Loucy (cell line): ENCODE measurements around the gene NEU4.

Experiments
- H2AFZ ChIP-seq: fragments of 200-600 bp; sonication (generic); 2 replicates; pipeline ENCODE4 v1.6.0; 2016; ENCODE audit warnings: antibody characterized with exemption, mild to moderate bottlenecking, low read length, moderate library complexity
- H3F3A ChIP-seq: fragments of 200-600 bp; 2 replicates; pipeline ENCODE4 v1.6.0; 2016; ENCODE audit warnings: antibody characterized with exemption, low read depth, mild to moderate bottlenecking
- H3K27me3 ChIP-seq: fragments of 200-600 bp; sonication (generic); 2 replicates; pipeline ENCODE4 v1.6.1; 2014; ENCODE audit warnings: low read length, mild to moderate bottlenecking; ENCODE audit not compliant: insufficient read depth, poor library complexity, severe bottlenecking
- H3K36me3 ChIP-seq: fragments of 200-600 bp; sonication (generic); 2 replicates; pipeline ENCODE4 v1.6.1; 2016; ENCODE audit warnings: low read length; ENCODE audit not compliant: insufficient read depth
- H3K4me1 ChIP-seq: fragments of 200-600 bp; sonication (generic); 2 replicates; pipeline ENCODE4 v1.5.1; 2014; ENCODE audit warnings: low read length, mild to moderate bottlenecking; ENCODE audit not compliant: insufficient read depth, poor library complexity, severe bottlenecking
- H3K4me2 ChIP-seq: fragments of 200-600 bp; sonication (generic); 2 replicates; pipeline ENCODE4 v1.6.0; 2014; ENCODE audit warnings: antibody characterized with exemption, low read length, low read depth, mild to moderate bottlenecking; ENCODE audit not compliant: poor library complexity, severe bottlenecking
- H3K4me3 ChIP-seq: fragments of 200-600 bp; sonication (generic); 2 replicates; pipeline ENCODE4 v1.5.1; 2014; ENCODE audit warnings: low read length, mild to moderate bottlenecking, mixed read lengths; ENCODE audit not compliant: poor library complexity, severe bottlenecking
- H3K79me2 ChIP-seq: fragments of 200-600 bp; sonication (generic); 2 replicates; pipeline ENCODE4 v1.6.1; 2014; ENCODE audit warnings: low read length; ENCODE audit not compliant: insufficient read depth
- H3K9ac ChIP-seq: fragments of 200-600 bp; sonication (generic); 2 replicates; pipeline ENCODE4 v1.6.0; 2014; ENCODE audit warnings: mild to moderate bottlenecking, low read depth, low read length, moderate library complexity; ENCODE audit not compliant: poor library complexity, severe bottlenecking
- H3K9me2 ChIP-seq: fragments of 200-600 bp; sonication (generic); replicated peaks from 2 replicates; pipeline ENCODE4 v1.6.1; 2016; ENCODE audit warnings: low read depth, low read length, mixed read lengths
- H3K9me3 ChIP-seq: fragments of 200-600 bp; sonication (generic); 2 replicates; pipeline ENCODE4 v1.6.1; 2014; ENCODE audit warnings: mild to moderate bottlenecking, antibody characterized with exemption, low read length, low read depth; ENCODE audit not compliant: insufficient read depth
- H4K20me1 ChIP-seq: fragments of 200-600 bp; sonication (generic); 2 replicates; pipeline ENCODE4 v1.6.0; 2014; ENCODE audit warnings: antibody characterized with exemption, low read length, mild to moderate bottlenecking; ENCODE audit not compliant: insufficient read depth, poor library complexity, severe bottlenecking
- CTCF ChIP-seq: fragments of 200-600 bp; sonication (generic); conservative IDR thresholded peaks from 2 replicates; pipeline ENCODE4 v1.5.1; 2014; ENCODE audit warnings: mild to moderate bottlenecking, antibody characterized with exemption, low read length
- EZH2phosphoT487 ChIP-seq: fragments of 200-600 bp; IDR thresholded peaks from 2 replicates; pipeline ENCODE4 v1.6.1; 2018; ENCODE audit warnings: antibody characterized with exemption, mild to moderate bottlenecking, moderate library complexity, borderline replicate concordance

Gene NEU4

GRCh38 chr2:241844831-241845578 lies 36.0 kb downstream of the NEU4 start:
- H3F3A ChIP-seq, result no peaks in the 10 kb centered on the region
- no peak overlapping the region for H3K4me2 ChIP-seq
- H3K27me3 ChIP-seq, result no peaks in the 10 kb centered on the region
- H3K9me3 ChIP-seq, result no peaks in the 10 kb centered on the region
- no peaks in the 10 kb centered on the region for H3K9me2 ChIP-seq
- no peak overlapping the region for H3K4me3 ChIP-seq
- no peaks in the 10 kb centered on the region for H4K20me1 ChIP-seq
- no peak for TF ChIP-seq EZH2phosphoT487
- no peak for TF ChIP-seq CTCF
- H3K9ac ChIP-seq, result no peak overlapping the region
- H3K4me1 ChIP-seq, result no peaks in the 10 kb centered on the region
- H3K79me2 ChIP-seq, result no peaks in the 10 kb centered on the region
- H2AFZ ChIP-seq, result no peak overlapping the region
- H3K36me3 ChIP-seq, result no peaks in the 10 kb centered on the region

- H2AFZ ChIP-seq, result no peak overlapping the region
These were observed 37.4 kb downstream of the NEU4 start for GRCh38 chr2:241846406-241846805.

GRCh38 chr2:241848761-241849615 lies 40.0 kb downstream of the NEU4 start:
- no peak overlapping the region for H3K4me3 ChIP-seq
- H3K9me2 ChIP-seq, result no peaks in the 10 kb centered on the region
- H4K20me1 ChIP-seq, result no peaks in the 10 kb centered on the region
- H3K27me3 ChIP-seq, result no peaks in the 10 kb centered on the region
- H2AFZ ChIP-seq, result no peak overlapping the region
- H3K9ac ChIP-seq, result no peak overlapping the region
- H3K36me3 ChIP-seq, result no peaks in the 10 kb centered on the region
- H3F3A ChIP-seq, result no peaks in the 10 kb centered on the region
- no peaks in the 10 kb centered on the region for H3K4me1 ChIP-seq
- no peaks in the 10 kb centered on the region for H3K9me3 ChIP-seq
- no peaks in the 10 kb centered on the region for H3K79me2 ChIP-seq
- no peak for TF ChIP-seq EZH2phosphoT487
- TF ChIP-seq CTCF, result no peak
- H3K4me2 ChIP-seq, result no peak overlapping the region

More at GRCh38 chr2:241846406-241846805, 37.4 kb downstream of the NEU4 start:
- Histone ChIP-seq H3K36me3 (no peaks in the 10 kb centered on the region), H3K27me3 (no peaks in the 10 kb centered on the region), H3K4me2 (no peak overlapping the region), H3K79me2 (no peaks in the 10 kb centered on the region), H3K9me2 (no peaks in the 10 kb centered on the region), H4K20me1 (no peaks in the 10 kb centered on the region), H3K9me3 (no peaks in the 10 kb centered on the region), H3K9ac (no peak overlapping the region), H3K4me3 (no peak overlapping the region), H3K4me1 (no peaks in the 10 kb centered on the region), H3F3A (no peaks in the 10 kb centered on the region)
- no peak for TF ChIP-seq CTCF
- no peak for TF ChIP-seq EZH2phosphoT487
